SU-DHL-6 (cell line): Measurements from ENCODE around the gene LTO1.

Experiments used
- EZH2phosphoT487 ChIP-seq: fragments of 200-600 bp; sonication (generic), shearing (Covaris generic); conservative IDR thresholded peaks from 2 replicates; pipeline ENCODE4 v1.6.1; 2018; ENCODE audit warnings: mild to moderate bottlenecking, antibody characterized with exemption, low read length, moderate library complexity, mixed read lengths
- TF ChIP-seq, protein P1 (sequence below): fragments of 200-600 bp; sonication (generic); IDR thresholded peaks from one replicate; pipeline ENCODE4 v1.5.1; 2017; ENCODE audit warnings: antibody characterized with exemption, mild to moderate bottlenecking, low read length, moderate library complexity; ENCODE audit not compliant: insufficient read depth, poor library complexity, severe bottlenecking

DNA sequence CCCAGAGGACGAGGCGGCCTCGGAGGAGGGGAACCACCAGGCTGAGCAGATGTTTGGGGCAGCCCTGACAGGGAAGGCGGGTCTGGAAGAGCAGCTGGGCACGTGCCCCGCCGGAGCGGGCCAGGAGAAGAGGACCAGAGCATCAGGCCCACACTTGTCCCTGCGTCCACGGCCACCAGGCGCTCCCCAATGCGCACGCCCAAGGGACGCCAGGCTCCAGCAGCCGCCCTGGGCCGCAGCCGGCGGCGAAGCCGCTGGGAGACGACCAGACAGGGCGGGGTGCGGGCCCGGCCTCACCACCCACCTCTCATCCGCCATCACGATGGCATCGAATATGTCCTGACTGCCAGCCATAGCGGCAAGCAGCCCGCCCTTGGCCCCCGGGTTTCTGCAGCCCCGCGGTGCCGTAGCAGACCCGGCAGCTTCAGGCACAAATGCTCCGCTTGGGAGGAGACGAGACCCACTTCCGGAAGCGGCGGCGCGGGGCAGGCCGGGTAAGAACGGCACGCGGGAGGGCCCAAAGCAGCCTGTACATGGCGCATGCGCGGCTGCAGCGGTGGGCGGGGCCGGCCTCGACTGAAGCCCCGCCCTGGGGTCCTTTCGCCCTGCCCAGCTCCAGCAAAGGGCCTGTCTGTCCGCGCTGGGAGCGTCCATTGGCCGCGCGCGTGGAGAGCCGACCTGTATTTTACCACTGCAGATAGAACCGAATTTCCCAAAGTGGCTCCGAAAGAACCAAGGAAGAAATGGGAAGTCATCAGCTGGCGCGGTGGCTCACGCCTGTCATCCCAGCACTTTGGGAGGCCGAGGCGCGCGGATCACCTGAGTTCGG is at the start of gene LTO1:
- TF ChIP-seq, protein P1, sequence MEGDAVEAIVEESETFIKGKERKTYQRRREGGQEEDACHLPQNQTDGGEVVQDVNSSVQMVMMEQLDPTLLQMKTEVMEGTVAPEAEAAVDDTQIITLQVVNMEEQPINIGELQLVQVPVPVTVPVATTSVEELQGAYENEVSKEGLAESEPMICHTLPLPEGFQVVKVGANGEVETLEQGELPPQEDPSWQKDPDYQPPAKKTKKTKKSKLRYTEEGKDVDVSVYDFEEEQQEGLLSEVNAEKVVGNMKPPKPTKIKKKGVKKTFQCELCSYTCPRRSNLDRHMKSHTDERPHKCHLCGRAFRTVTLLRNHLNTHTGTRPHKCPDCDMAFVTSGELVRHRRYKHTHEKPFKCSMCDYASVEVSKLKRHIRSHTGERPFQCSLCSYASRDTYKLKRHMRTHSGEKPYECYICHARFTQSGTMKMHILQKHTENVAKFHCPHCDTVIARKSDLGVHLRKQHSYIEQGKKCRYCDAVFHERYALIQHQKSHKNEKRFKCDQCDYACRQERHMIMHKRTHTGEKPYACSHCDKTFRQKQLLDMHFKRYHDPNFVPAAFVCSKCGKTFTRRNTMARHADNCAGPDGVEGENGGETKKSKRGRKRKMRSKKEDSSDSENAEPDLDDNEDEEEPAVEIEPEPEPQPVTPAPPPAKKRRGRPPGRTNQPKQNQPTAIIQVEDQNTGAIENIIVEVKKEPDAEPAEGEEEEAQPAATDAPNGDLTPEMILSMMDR = no peak
- TF ChIP-seq EZH2phosphoT487 = no peak
